K562 (cell line): ENCODE measurements around the gene INO80E. TPM values are rescaled to one million over a fixed set of nuclear protein-coding genes. Genes with fewer than 3 reads are reported as not detected.

Experiments used
- ATF1 ChIP-seq, 2 experiments: fragments of 450-650 bp in 1 of 2; IDR thresholded peaks; 2 replicates each; pipeline ENCODE4 v1.6.1; 2016; ENCODE audit warnings: missing compliant biosample characterization in 1 of 2, missing genetic modification characterization in 1 of 2
- ATF7 ChIP-seq: fragments of 450-650 bp; IDR thresholded peaks from 2 replicates; pipeline ENCODE4 v1.7.1; 2014; ENCODE audit warnings: mild to moderate bottlenecking, moderate library complexity
- ETV6 ChIP-seq, 3 experiments: fragments of 150-350 bp in 1 of 3; sonication (generic) in 1 of 3; formaldehyde crosslinking in 1 of 3; IDR thresholded peaks; 2 replicates each; pipeline versions ENCODE4 v1.6.1 to v1.8.0; 2014 to 2022; ENCODE audit warnings: borderline replicate concordance in 2 of 3, low read depth in 2 of 3, antibody characterized with exemption in 1 of 3, low read length in 1 of 3, mild to moderate bottlenecking in 1 of 3, missing genetic modification reagents in 1 of 3
- MYNN ChIP-seq, 2 experiments: sonication (generic); formaldehyde crosslinking in 1 of 2; IDR thresholded peaks; 2 replicates each; pipeline versions ENCODE4 v1.5.0 to v1.6.1; 2016 to 2020; ENCODE audit warnings: antibody characterized with exemption in 1 of 2, missing genetic modification reagents in 1 of 2
- SIN3A ChIP-seq, 2 experiments: fragments of 150-350 bp in 1 of 2; IDR thresholded peaks; 2 replicates each; pipeline ENCODE4 v1.6.1; 2011 to 2016; ENCODE audit warnings: borderline replicate concordance in 2 of 2, low read depth in 2 of 2, low read length in 2 of 2, mild to moderate bottlenecking in 2 of 2, moderate library complexity in 2 of 2; ENCODE audit not compliant: control insufficient read depth in 1 of 2
- ZNF444 ChIP-seq: fragments of 250-450 bp; sonication (Bioruptor Pico); IDR thresholded peaks from 2 replicates; pipeline ENCODE4 v1.4.0; 2020; ENCODE audit warnings: mild to moderate bottlenecking, moderate library complexity
- polyA plus RNA-seq, 8 experiments: library from polyadenylated mRNA; depleted of rRNA in 4 of 8; stranded (reverse) in 5 of 8; unstranded in 3 of 8; fragments of >200 nt; fragmentation: Nextera tagmentation in 2 of 8; fragmentation: Illumina TruSeq in 1 of 8; extraction: Ambion mirVana in 2 of 8; extraction: Trizol in 1 of 8; gene quantifications; 2 replicates each; pipeline versions ENCODE4 v1.2.1 to v1.2.3, GENCODE V29; 2011 to 2014; ENCODE audit warnings: inconsistent platforms in 1 of 8, missing spikeins in 1 of 8
- total RNA-seq, 7 experiments: library from RNA; depleted of rRNA in 6 of 7; stranded (reverse); fragments of >200 nt in 6 of 7; fragmentation: Illumina TruSeq in 2 of 7; extraction: Trizol in 2 of 7; gene quantifications; 2 replicates each; pipeline versions ENCODE4 v1.2.1 to v1.2.3, GENCODE V29; 2011 to 2021; ENCODE audit warnings: low replicate concordance in 1 of 7
- TF ChIP-seq, protein P1 (sequence below): conservative IDR thresholded peaks from 2 replicates; pipeline ENCODE4 v1.6.1; 2011; ENCODE audit warnings: low read depth, mild to moderate bottlenecking, low read length; ENCODE audit not compliant: control insufficient read depth
- TF ChIP-seq, protein P2 (sequence below): fragments of 250-450 bp; sonication (Bioruptor Pico); IDR thresholded peaks from 2 replicates; pipeline ENCODE4 v1.5.0; 2020; ENCODE audit warnings: mild to moderate bottlenecking, borderline replicate concordance
- TF ChIP-seq, protein P3 (sequence below), 2 experiments: fragments of 150-350 bp in 1 of 2; IDR thresholded peaks; 2 replicates each; pipeline ENCODE4 v1.6.1; 2012 to 2016; ENCODE audit warnings: low read depth in 2 of 2, low read length in 2 of 2, mild to moderate bottlenecking in 1 of 2, moderate library complexity in 1 of 2

INO80E gene
- total and polyA plus RNA-seq, 9 of the 15 experiments (the other 6 are each of a cell fraction or from before 2014, with no cell fraction given): 0.31 to 102 (median 49.3) TPM

DNA sequence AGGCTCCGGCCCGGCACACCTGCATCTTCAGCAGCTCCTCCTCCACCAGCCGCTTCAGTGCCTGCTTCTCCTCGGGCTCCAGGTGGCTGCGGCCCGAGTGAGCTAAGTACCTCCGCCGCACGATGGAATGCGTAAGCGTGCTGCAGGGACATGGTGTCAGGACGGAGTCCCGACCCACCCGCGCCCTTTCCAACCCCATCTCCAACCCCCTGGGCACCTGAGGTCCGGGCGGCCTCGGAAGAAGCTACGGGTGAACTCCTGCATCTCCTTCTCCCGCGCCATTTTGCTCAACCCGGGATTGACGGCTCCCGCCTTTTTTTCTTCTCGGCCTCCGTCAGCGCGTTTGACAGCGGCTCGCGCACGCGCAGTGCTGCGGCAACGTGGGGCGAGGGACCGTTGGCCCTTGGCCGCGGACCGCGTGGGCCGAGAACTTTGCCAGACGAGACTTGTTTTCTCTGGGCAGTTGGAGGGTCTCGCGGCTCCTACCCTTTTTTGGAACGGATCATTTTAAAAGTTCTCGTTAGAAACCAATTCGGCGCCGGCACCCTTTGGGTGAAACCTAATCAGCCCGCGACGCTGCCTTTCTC lies 624 bp upstream of the INO80E start, which contains the start of gene HIRIP3 (continued):
- TF ChIP-seq, protein P1, sequence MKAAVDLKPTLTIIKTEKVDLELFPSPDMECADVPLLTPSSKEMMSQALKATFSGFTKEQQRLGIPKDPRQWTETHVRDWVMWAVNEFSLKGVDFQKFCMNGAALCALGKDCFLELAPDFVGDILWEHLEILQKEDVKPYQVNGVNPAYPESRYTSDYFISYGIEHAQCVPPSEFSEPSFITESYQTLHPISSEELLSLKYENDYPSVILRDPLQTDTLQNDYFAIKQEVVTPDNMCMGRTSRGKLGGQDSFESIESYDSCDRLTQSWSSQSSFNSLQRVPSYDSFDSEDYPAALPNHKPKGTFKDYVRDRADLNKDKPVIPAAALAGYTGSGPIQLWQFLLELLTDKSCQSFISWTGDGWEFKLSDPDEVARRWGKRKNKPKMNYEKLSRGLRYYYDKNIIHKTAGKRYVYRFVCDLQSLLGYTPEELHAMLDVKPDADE: peak; percentile 61; the same call in 1 of the 2 replicates
- TF ChIP-seq SIN3A (IDR thresholded peaks at IDR 0.05; ENCODE audit: borderline replicate concordance in 2 of 2, control insufficient read depth in 1 of 2, low read depth in 2 of 2, low read length in 2 of 2) (peak; percentile 36 to 66; a peak in 2 of 4 replicates), ETV6 (IDR thresholded peaks at IDR 0.05; ENCODE audit: borderline replicate concordance in 1 of 2, low read depth in 2 of 2, low read length in 1 of 2) (no peak), ETV6 (CRISPR knock-in tag; IDR thresholded peaks at IDR 0.05; ENCODE audit: borderline replicate concordance) (no peak), ATF7 (no peak), ATF1 (CRISPR knock-in tag; IDR thresholded peaks at IDR 0.05) (no peak), ATF1 (tag; IDR thresholded peaks at IDR 0.05) (no peak), ZNF444 (no peak), MYNN (IDR thresholded peaks at IDR 0.05) (no peak), MYNN (CRISPR knock-in tag; IDR thresholded peaks at IDR 0.05) (no peak)
- TF ChIP-seq, protein P2, sequence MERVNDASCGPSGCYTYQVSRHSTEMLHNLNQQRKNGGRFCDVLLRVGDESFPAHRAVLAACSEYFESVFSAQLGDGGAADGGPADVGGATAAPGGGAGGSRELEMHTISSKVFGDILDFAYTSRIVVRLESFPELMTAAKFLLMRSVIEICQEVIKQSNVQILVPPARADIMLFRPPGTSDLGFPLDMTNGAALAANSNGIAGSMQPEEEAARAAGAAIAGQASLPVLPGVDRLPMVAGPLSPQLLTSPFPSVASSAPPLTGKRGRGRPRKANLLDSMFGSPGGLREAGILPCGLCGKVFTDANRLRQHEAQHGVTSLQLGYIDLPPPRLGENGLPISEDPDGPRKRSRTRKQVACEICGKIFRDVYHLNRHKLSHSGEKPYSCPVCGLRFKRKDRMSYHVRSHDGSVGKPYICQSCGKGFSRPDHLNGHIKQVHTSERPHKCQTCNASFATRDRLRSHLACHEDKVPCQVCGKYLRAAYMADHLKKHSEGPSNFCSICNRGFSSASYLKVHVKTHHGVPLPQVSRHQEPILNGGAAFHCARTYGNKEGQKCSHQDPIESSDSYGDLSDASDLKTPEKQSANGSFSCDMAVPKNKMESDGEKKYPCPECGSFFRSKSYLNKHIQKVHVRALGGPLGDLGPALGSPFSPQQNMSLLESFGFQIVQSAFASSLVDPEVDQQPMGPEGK (CRISPR knock-in tag): no peak
- TF ChIP-seq, protein P3, sequence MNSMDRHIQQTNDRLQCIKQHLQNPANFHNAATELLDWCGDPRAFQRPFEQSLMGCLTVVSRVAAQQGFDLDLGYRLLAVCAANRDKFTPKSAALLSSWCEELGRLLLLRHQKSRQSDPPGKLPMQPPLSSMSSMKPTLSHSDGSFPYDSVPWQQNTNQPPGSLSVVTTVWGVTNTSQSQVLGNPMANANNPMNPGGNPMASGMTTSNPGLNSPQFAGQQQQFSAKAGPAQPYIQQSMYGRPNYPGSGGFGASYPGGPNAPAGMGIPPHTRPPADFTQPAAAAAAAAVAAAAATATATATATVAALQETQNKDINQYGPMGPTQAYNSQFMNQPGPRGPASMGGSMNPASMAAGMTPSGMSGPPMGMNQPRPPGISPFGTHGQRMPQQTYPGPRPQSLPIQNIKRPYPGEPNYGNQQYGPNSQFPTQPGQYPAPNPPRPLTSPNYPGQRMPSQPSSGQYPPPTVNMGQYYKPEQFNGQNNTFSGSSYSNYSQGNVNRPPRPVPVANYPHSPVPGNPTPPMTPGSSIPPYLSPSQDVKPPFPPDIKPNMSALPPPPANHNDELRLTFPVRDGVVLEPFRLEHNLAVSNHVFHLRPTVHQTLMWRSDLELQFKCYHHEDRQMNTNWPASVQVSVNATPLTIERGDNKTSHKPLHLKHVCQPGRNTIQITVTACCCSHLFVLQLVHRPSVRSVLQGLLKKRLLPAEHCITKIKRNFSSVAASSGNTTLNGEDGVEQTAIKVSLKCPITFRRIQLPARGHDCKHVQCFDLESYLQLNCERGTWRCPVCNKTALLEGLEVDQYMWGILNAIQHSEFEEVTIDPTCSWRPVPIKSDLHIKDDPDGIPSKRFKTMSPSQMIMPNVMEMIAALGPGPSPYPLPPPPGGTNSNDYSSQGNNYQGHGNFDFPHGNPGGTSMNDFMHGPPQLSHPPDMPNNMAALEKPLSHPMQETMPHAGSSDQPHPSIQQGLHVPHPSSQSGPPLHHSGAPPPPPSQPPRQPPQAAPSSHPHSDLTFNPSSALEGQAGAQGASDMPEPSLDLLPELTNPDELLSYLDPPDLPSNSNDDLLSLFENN (IDR thresholded peaks at IDR 0.05; ENCODE audit: low read depth in 2 of 2, low read length in 2 of 2): no peak
